NCI-H2227 (cell line): Measurements from ENCODE around the gene UAP1L1.
A peak's percentile ranks its signal among the peaks of the same experiment; 100 is the strongest.
"Not testable (repeated sequence)": the region's sequence is repeated elsewhere in the genome, so short reads cannot be mapped to it uniquely, and the experiment has no call there.

Experiments used
- DNase-seq: peaks from one replicate; lab custom pipeline; 2025; ENCODE audit not compliant: unreplicated experiment; lab: John Stamatoyannopoulos, UW

The UAP1L1 gene

DNA sequence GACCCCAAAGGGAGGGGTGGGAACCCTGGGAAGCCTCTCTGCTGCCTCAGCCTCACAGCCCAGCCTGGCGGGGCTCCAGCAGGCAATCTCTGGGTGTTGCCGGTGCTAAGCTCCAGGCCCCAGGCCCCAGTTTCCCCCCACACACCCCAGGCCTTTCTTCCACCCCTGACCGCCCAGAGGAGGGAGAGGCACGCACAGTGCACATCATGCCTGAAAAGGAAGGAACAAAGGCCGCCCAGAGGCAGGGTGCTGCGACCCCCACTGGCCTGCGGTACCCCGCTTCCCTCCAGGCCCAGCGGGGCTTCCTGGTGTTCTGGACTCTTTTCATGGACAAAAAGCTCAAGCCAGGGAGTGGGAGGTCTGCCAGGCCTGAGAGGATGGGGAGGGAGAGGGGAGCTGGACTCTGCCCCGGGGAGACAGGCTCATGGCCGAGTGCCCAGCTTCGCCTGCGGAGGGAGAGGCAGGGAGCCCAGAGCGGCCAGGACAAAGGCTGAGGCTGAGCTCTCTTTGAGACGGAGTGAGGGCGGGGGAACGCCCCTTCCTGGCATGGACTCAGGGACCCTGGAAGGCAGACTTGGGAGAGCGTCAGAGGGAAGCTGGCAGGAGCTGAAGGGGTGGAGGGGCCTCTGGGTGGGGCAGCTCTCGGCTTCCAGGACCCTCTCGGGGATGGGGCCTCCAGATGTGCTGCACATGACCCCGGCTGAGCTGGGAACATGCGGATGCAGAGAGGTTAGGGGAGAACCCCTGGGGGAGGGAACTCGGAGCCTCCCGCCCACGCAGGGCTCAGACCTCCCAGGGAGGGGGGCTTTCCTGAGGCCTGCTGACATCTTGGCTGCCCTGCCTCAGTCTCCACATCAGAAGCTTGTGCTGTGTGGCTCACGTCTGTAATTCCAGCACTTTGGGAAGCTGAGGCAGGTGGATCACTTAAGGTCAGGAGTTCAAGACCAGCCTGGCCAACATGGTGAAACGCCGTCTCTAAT, 21.6 kb upstream of the UAP1L1 start:
- no peak for DNase-seq

DNA sequence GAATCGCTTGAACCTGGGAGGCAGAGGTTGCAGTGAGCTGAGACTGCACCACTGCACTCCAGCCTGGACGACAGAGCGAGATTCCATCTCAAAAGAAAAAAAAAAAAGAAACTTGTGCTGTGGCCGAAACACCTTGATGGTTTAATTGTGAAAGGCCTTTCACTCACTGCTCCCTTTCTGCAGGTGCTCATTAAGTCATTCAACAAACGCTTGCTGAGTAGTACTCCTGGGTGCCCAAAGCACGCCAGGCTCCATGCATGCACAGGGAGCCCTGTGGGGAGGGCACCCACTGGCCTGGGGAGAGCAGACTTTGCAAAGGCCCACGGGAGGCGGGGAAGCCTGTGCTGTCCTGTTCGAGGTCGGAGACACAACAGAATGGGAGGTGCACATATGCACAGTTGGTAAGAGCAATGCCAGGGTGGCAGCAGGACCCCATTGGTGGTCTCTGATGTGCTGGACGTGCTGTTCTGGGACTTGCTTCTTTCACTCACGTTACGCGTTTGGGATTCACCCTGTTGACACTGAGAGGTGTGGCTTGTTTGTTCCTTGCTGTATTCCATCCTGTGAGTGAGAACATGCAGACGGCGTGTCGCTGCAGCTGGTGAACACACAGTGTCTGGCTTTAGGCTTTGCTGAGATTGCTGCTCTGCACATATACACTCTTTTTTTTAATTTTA, 20.4 kb upstream of the UAP1L1 start:
- no peak for DNase-seq

DNA sequence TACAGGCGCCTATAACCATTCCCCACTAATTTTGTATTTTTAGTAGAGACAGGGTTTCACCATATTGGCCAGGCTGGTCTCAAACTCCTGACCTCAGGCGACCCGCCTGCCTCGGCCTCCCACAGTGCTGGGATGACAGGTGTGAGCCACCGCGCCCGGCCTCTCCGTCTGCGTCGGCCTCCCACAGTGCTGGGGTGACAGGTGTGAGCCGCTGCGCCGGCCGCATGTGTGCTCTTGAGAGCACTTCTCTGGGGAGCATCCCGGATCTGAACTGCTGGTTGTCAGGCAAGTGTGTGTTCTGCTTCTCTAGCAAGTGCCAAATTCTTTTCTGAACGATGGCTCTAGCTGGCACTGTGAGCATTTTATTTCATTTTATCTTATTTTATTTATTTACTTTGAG, 19.8 kb upstream of the UAP1L1 start:
- no peak for DNase-seq

DNA sequence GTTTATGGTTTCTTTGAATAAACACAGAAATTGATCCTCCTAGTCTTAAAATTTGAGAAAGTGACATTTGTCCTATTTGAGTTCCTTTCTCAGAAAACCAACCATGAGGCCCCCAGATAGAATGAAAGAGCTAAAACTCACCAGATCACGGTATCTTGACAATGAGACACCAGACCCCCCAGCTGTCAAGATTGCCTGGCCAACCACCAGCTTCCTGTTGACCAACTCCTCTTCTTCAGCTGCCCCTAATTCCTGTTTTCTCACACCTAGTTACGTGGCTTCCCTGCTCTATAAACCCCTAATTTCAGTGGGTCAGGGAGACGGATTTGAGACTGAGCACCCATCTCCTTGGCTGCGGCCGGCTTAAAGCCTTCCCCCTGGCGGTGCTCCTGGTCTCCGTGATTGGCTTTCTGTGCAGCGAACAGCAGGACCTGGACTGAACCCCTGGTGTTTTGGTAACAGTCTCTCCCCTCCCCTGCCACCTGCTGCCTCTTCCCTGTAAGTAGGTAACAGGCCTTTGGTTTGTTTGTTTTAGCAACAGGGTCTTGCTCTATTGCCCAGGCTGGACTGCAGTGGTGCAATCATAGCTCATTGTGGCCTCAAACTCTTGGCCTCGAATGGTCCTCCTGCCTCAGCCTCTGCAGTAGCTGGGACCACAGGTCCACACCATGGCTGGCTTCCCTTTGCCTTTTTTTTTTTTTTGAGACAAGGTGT, 18.6 kb upstream of the UAP1L1 start:
- DNase-seq, result no peak

DNA sequence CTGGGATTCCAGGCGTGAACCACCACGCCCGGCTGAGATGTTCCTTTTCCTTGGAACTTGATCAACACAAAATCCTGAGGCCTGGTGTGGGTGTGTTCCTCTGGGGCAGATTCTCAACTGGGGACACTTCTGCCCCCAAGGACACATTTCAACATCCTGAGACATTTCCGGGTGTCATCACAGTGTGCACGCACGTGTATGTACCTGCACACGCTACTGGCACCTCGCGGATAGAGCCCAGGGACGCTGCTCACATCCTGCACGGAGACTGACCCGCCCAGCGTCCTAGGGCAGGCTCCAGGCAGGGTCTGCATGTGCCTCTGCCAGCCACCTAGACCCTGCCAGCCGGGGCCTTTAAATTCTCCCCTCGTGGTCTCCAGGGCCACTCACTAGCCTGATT, 14.9 kb upstream of the UAP1L1 start:
- no peak for DNase-seq

DNA sequence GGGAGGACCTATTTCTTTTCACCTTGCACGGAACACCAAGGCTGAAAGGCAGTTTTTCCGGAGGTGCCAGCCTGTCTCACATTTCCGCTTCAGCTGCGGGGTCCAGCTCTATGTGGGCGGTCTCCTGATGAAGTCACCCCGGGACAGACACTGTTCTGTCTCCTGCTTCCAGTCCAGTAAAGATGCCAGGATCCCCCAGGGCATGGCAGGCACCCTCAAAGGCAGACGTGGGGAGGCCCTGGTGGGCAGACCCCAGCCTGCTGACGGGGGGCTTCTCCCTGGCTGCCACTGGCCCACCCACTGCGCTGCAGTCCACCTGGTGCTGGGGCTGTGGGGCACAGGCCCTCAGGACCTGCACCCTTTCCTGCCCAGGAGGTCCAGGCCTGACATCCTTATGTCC, 14.5 kb upstream of the UAP1L1 start:
- not testable (repeated sequence) for DNase-seq

DNA sequence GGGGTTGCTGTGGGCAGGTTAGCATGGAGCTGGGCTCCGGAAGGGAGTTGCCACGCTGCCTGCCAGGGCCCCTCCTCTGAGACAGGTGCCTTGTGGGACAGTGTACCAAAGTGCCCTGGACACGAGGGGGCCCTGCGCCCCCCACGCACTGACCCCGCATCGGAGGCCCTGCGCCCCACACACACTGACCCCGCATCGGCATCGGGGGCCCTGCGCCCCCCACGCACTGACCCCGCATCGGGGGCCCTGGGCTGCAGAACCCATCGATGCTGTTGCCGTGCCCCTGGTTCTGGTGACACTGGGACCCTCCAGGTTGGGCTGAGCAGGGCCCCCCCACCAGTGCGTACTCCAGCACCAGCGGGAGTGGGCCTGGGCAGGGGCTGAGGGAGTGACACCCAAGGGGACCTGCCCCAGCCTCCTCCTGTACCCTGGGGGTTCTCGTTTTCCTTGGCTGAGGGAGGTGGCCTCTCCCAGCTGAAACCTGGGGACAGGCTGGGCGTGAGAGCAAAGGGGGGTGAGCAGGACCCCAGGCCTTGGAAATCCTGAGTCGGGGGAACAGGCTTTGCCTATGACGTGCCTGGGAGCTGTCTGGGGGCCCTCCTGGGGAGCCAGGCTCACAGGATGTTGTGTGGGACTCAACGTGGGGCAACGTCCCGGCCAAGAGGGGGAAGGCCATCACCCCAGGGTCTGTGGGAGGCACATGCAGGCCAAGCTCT, 13.8 kb upstream of the UAP1L1 start:
- no peak for DNase-seq

DNA sequence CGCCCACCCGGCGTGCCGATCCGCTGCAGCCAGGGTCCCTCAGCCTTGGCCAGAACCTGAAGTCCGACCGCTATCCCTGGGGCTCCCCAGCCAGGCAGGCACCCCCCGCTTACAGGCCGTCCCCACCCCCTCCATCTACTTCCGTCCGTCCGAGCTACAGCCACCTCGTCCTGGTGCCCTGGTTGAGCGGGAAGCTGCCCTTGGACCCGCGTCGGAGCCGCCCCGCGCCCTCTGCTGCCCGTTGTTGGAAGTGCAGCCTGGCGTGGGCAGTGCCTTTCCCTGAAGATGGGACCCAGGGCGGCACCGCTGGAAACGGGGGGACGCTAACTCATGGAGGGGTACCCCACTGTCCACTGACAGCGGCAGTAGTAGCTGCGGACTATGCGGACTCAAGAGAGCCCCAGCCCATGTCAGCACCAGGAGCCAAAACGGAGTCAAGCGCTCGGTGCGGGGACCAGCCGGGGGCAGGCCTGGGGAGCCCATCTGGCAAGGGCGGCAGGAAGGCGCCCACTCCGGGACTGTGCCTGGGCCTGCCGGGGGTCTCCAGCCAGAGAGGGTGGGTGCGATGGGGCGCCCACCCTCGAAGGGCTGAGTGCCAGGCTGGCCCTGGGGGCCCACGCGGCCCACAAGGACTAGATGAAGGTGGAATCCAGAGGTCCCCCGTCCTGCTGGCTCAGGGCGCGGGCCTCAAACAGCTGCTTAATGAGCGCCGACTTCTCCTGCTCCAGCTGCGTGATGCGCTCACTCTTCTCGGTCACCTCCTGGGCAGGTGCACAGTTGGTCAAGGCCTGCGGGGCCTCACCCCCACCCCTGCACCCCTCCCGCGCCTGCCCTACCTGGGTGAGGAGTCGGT, 13.1 kb upstream of the UAP1L1 start:
- DNase-seq, result peak; percentile 34

DNA sequence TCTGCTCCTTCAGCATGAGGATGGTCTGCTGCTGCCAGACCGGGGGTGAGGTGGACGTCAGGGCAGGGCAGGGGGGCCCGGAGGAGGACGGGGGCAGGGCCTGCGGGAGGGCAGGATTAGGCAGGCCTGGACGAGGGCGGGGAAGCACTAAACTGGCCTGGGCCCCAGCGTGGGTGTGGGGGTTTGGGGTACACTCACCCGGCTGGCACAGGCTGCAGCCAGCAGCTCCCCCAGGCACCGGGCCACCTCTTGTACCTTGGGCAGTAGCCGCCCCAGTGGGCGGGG, 12.5 kb upstream of the UAP1L1 start:
- DNase-seq, result no peak

DNA sequence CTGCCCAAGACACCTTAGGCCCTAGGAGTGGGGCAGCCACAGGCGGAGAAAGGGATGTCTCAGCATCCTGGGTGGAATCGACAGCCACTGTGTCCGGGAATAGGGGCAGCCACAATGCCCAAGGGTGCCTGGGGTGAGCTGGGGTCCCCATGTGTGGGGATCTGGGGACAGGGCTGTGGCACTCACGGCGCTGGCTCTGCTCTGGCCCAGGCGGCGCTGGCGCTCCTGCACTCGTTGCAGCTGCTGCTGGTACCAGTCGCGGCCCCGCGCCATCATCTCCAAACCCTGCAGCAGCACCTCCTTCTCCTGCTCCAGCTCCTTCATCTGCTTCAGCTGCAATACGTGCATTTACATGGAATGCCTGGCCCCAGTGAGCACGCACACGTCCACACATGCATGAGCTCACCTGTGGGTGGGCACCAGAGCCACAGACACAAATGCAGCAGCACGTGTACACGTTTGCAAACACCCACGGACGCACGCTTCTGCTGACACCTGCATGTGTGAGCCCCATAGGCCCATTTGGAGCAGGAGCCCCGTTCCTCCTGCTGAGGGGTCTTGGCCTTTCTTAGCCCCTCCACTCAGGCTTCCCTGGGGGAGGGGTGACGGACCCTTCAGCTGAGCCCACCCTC, 11.9 kb upstream of the UAP1L1 start:
- DNase-seq, result no peak

DNA sequence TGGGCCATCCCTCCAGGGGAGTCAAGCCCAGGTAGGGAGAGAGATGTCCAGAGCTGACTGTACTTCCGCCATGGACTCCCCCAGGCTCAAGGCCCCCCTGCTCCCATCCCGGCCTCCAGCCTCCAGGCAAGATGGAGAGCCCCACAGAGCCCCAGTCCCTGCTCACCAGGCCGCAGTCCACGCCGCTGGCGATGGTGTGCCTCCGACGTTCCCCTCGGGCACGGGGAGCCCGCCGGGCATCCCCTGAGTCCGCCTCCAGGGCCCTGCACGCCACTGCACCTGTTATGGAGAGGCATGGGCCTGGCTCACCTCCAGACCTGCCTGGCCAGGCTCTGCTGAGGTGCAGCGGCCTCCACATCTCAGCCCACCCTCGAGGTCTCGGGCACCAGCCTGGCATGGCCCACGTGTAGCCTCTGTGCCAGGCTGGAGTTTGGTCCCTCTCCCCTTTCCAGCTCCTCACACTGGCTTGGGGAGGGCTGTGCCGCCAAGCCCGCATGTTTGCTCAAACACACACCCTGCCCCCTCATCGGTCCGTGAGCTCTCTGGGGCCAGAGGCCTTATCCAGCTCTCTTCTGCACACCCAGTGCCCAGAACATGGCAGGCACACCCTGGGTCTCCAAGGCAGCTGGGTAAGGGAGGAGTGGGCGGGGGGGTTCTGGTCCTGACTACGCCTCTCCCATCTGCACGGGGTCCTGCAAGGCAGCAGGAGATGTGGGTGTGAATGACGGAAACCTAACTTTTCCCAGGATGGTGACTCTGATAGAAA, 11.0 kb upstream of the UAP1L1 start:
- DNase-seq, result no peak

DNA sequence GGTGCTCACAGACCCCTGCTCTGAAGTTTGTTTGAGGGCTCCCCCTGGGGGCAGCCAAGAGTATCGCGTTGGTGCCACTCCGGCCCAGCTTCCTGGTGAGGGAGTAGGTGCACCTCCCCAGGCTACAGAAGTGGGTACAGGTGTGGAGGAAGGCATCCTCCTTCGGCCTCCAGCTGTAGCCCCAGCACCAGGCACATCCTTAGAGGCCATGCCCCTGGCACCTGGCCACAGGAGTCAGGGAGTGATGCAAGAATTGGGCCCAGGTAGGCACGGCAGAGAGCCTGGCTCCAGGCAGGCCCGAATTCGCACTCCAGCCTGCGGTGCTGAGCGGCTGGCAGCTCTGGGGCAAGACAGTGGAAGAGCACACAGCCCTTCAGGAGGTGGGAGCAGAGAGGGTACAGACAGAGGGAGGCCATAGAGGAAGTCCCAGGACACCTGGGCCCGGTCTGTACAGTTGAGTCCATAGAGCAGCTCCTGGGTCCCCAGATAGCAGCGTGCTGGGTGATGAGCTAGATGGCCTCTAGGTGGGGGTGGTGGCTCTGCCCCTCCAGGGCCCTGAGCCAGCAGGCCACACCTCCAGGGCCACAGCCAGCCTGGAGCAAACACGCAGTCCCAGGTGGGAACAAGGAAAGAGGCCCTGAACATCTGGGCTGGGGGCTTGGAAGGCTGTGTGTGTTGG, 9.3 kb upstream of the UAP1L1 start:
- DNase-seq, result peak; percentile 69

DNA sequence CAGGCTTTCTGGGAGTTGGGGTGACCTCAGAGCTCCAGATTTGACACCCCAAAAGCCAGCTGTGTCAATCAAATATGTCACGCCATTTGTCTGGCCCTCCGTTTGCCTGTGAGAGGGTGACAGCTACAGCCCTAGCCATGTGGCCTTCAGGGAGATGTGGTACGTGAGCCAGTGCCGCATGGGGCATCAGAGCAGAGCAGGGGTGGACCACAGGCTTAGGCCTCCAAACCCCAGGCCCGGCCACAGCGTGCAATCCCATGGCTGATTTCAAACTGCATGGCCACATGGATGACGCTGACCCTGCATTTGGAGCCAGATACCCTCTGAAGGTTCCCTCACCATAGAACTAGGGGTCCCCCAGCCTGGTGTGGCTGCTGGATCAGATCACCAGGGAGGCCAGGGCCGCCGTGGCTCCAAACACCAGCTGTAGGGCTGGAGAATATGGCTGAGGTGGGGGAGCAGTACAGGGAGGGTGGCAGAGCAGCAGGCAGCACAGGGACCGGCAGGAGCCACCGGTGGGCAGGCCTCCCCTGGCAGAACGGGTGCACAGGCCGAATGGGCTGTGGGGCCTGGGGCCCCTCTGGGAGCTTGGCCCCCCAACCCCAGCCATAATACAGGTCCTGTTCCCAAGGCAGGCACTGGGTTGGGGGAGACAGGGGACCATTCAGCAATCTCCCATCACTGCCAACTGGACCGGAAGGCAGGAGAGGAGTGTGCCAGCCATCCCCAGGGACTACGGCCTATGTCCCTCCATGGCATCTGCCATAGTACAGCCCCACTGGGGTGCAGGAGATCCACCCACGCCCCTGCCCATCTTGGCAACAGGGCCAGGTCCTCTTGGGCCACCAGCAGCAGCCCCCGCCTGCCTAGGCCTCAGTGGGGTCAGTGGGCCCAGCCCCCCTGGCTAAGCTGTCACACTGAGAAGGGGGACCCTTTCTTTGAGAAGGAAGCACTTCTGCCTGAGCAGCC, 8.5 kb upstream of the UAP1L1 start:
- no peak for DNase-seq

DNA sequence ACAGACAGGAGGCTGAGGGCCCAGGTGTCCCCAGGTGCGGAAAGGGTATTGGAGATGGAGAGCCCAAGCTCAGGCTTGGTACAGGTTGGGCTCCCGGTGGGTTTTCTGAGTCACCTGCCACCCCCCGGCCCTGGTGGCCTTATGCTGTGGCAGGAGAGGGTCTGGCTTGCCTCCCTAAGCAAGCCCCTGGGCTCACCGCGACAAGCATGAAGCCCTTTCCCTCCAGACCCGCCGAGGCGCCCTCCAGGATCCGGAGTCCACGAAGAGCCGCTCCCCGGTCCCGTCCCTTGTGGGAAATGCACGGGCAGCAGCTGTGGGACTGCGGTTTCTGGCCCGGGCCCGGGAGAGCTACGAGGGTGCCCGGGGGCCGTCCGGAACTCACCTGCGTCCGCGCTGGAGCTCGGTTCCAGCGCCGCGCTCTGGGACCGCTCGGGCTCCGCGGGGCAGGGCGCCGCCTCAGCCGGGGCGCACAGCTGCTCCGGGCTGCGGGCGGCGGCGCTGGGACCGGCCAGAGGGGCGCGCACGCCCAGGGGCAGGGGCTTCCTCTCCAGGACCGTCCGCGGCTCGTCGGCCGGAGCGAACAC, 7.7 kb upstream of the UAP1L1 start:
- peak; percentile 21 for DNase-seq

DNA sequence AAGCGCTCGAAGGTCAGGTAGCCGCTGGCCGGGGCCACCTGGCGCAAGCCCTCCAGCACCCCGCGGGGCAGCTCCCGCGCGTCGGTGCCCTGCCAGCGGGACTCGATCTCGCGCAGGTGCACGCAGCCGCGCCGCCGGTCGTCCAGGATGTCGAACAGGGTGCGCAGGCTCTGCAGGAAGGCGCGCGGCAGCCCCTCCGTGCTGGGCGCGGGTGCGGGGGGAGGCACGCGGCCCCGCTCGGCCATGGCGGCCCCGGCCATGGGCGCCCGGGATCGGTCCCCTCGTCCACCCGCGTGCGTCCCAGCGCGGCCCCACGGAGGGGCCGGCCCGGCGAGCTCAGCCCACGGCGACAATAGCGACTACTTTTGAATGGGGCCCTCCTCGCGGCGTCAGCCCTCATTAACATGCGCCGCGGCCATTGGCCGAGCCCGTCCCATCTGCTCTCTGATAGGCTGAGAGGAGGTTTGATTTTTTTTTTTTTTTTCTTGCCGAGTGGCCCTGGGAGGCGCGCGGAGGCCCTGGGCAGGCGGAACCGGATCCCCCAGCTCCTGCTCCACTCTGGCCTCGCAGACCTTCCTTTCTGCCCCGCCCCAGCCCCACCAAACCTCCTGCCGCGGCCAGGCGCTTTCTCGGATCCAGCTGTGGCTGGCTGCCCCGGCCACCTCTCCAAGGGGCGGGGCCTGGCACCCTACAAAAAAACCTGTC, 7.0 kb upstream of the UAP1L1 start, which contains the start of gene SAPCD2:
TSS of gene SAPCD2 (minus strand) at position 357 of the 705 bp plus-strand sequence. CDS start at position 260, 97 bp downstream.
- DNase-seq, result peak; percentile 87

DNA sequence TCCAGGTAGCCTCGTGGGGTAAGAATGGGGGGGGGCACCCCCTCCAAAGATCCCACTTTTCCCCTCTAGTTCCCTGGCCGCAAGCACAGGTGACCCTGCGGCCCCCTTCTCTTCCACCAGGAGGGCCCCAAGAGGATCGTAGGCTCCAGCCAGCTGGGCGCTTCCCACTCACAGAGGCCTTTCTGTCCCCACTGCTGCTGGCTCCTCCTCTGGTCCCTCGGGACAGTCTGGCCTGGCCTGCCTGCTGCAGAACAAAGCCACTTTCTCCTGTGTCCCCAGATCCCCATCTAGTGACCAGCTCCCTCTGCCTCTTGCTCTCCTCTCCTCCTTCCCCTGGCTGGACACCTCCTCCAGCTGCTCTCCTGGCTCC, 6.4 kb upstream of the UAP1L1 start:
- peak; percentile 51 for DNase-seq
